K562 treated with DMSO at 1 percent for 48 hours (cell line): Measurements from ENCODE around the gene ATP8B4. TPM values are rescaled to one million over a fixed set of nuclear protein-coding genes. Genes with fewer than 3 reads are reported as not detected.

Experiments
- total RNA-seq: library from RNA; unstranded; fragments of 300-600 nt; gene quantifications from 2 replicates; pipeline ENCODE4 v1.2.3, GENCODE V29; 2022; ENCODE audit warnings: low replicate concordance; ENCODE audit errors: extremely low read depth

ATP8B4 gene
- total RNA-seq, result not detected in 2 replicates

GRCh38 chr15:50119063-50120040 is at the start of gene ATP8B4:
ATP8B4 (minus strand) TSS chr15:50119233; CDS start chr15:50106966, 12,267 bp downstream.

Other genes starting within 250 kb of the ATP8B4 start
- gene SLC27A2, start 63.0 kb upstream of the ATP8B4 start, total RNA-seq, result not detected in 2 replicates
- not detected in 2 replicates for gene HDC, start 146.5 kb upstream of the ATP8B4 start, total RNA-seq
- gene GABPB1, start 236.0 kb upstream of the ATP8B4 start, total RNA-seq, result not detected in 2 replicates